SU-DHL-6 (cell line): Measurements from ENCODE around the gene GAN.

ENCODE experiments used
- H2AFZ ChIP-seq: fragments of 200-600 bp; sonication (generic); 2 replicates; pipeline ENCODE4 v1.6.1; 2014; ENCODE audit warnings: low read depth, mild to moderate bottlenecking, moderate library complexity, mixed read lengths, antibody characterized with exemption, low read length; ENCODE audit not compliant: severe bottlenecking
- H3F3A ChIP-seq: fragments of 200-600 bp; shearing (Covaris generic); 2 replicates; pipeline ENCODE4 v1.6.0; 2016; ENCODE audit warnings: antibody characterized with exemption, mild to moderate bottlenecking; ENCODE audit not compliant: insufficient read depth
- H3K27ac ChIP-seq: fragments of 200-600 bp; sonication (generic); 2 replicates; pipeline ENCODE4 v1.5.1; 2016; ENCODE audit warnings: low read depth, mild to moderate bottlenecking, low read length, moderate library complexity, mixed read lengths
- H3K27me3 ChIP-seq: fragments of 200-600 bp; sonication (generic), shearing (Covaris generic); 2 replicates; pipeline ENCODE4 v1.6.0; 2014; ENCODE audit warnings: mild to moderate bottlenecking, low read length
- H3K36me3 ChIP-seq: fragments of 200-600 bp; sonication (generic); 2 replicates; pipeline ENCODE4 v1.6.1; 2014; ENCODE audit warnings: mild to moderate bottlenecking, low read length, mixed read lengths
- H3K4me2 ChIP-seq: fragments of 300-600, 200-600 bp; shearing (Covaris generic), sonication (generic); 2 replicates; pipeline ENCODE4 v1.6.0; 2014; ENCODE audit warnings: low read length, low read depth, mild to moderate bottlenecking; ENCODE audit not compliant: poor library complexity, severe bottlenecking
- H3K4me3 ChIP-seq: fragments of 200-600 bp; sonication (generic); 2 replicates; pipeline ENCODE4 v1.5.1; 2014; ENCODE audit warnings: antibody characterized with exemption, low read length, mild to moderate bottlenecking, mixed read lengths; ENCODE audit not compliant: insufficient read depth, poor library complexity, severe bottlenecking
- H3K79me2 ChIP-seq: fragments of 200-600 bp; sonication (generic); 2 replicates; pipeline ENCODE4 v1.6.1; 2014; ENCODE audit warnings: mild to moderate bottlenecking, low read length, moderate library complexity; ENCODE audit not compliant: insufficient read depth
- H3K9ac ChIP-seq: fragments of 200-600 bp; sonication (generic); 2 replicates; pipeline ENCODE4 v1.7.0; 2014; ENCODE audit warnings: mild to moderate bottlenecking, low read length
- H3K9me2 ChIP-seq: fragments of 200-600 bp; sonication (generic); replicated peaks from 2 replicates; pipeline ENCODE4 v1.6.1; 2014; ENCODE audit warnings: low read length; ENCODE audit not compliant: insufficient read depth
- H3K9me3 ChIP-seq: fragments of 200-600 bp; sonication (generic); 2 replicates; pipeline ENCODE4 v1.6.1; 2014; ENCODE audit warnings: low read length, mixed read lengths; ENCODE audit not compliant: insufficient read depth
- H4K20me1 ChIP-seq: fragments of 200-600 bp; sonication (generic); 2 replicates; pipeline ENCODE4 v1.6.1; 2014; ENCODE audit warnings: low read depth, mild to moderate bottlenecking, antibody characterized with exemption, low read length, moderate library complexity, mixed read lengths
- EZH2phosphoT487 ChIP-seq: fragments of 200-600 bp; sonication (generic), shearing (Covaris generic); conservative IDR thresholded peaks from 2 replicates; pipeline ENCODE4 v1.6.1; 2018; ENCODE audit warnings: mild to moderate bottlenecking, antibody characterized with exemption, low read length, moderate library complexity, mixed read lengths
- TF ChIP-seq, protein P1 (sequence below): fragments of 200-600 bp; sonication (generic); IDR thresholded peaks from one replicate; pipeline ENCODE4 v1.5.1; 2017; ENCODE audit warnings: antibody characterized with exemption, mild to moderate bottlenecking, low read length, moderate library complexity; ENCODE audit not compliant: insufficient read depth, poor library complexity, severe bottlenecking

Gene GAN

DNA sequence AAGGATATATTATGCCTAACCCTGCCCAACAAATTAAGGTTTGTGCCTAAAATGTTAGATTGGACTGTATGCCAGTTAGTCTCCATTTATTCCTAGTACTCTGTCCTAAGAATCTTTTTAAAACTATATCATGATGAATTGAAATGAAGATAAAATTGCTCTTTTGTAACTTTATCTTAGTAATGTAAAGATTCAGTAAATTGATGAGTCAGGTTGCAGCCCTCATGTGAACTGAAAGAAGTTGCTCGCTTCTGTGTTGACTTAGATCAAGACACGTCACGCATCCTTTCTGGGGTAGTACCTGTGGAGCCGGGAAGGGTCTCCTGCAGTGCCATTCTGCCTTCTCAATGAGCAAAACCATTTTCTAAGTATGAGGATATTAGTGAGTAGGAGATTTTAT lies 63.3 kb downstream of the GAN start:
- TF ChIP-seq, protein P1, sequence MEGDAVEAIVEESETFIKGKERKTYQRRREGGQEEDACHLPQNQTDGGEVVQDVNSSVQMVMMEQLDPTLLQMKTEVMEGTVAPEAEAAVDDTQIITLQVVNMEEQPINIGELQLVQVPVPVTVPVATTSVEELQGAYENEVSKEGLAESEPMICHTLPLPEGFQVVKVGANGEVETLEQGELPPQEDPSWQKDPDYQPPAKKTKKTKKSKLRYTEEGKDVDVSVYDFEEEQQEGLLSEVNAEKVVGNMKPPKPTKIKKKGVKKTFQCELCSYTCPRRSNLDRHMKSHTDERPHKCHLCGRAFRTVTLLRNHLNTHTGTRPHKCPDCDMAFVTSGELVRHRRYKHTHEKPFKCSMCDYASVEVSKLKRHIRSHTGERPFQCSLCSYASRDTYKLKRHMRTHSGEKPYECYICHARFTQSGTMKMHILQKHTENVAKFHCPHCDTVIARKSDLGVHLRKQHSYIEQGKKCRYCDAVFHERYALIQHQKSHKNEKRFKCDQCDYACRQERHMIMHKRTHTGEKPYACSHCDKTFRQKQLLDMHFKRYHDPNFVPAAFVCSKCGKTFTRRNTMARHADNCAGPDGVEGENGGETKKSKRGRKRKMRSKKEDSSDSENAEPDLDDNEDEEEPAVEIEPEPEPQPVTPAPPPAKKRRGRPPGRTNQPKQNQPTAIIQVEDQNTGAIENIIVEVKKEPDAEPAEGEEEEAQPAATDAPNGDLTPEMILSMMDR: no peak
- no peak for TF ChIP-seq EZH2phosphoT487
- no peak overlapping the region for H2AFZ ChIP-seq
- H3K27ac ChIP-seq: no peak overlapping the region

DNA sequence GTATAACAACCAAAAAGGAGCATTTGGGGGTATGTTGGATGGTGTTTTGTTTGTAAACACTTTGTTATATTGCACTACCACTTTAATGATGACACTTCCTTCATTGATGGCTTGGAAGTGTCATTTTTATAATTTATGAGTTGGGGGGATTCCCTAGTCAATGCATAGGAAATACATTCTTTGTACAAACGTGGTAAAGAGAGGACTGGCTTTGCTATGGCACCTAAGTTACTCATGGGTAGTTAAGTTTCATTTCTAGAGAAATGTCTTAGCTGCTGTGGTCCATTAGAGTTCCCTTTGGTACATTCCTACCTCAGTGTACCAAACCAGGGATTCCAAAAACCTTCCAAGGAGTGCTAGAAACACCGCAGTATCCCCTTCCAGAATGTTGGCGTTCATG lies 66.2 kb downstream of the GAN start:
- H3K4me2 ChIP-seq: no peak overlapping the region
- no peak overlapping the region for H3K27ac ChIP-seq
- no peaks in the 10 kb centered on the region for H3K36me3 ChIP-seq
- no peaks in the 10 kb centered on the region for H3K27me3 ChIP-seq
- H3K9me3 ChIP-seq: no peaks in the 10 kb centered on the region
- H2AFZ ChIP-seq: no peak overlapping the region
- no peaks in the 10 kb centered on the region for H3F3A ChIP-seq
- no peaks in the 10 kb centered on the region for H4K20me1 ChIP-seq
- H3K9ac ChIP-seq: no peak overlapping the region
- no peaks in the 10 kb centered on the region for H3K9me2 ChIP-seq
- TF ChIP-seq, protein P1: no peak
- TF ChIP-seq EZH2phosphoT487: no peak
- H3K4me3 ChIP-seq: no peak overlapping the region
- H3K79me2 ChIP-seq: no peaks in the 10 kb centered on the region

More for the DNA sequence above, 63.3 kb downstream of the GAN start:
- Histone ChIP-seq H3K36me3 (no peaks in the 10 kb centered on the region), H3K9ac (no peak overlapping the region), H3F3A (no peaks in the 10 kb centered on the region), H4K20me1 (no peaks in the 10 kb centered on the region), H3K27me3 (no peaks in the 10 kb centered on the region), H3K9me3 (no peaks in the 10 kb centered on the region), H3K9me2 (no peaks in the 10 kb centered on the region), H3K4me3 (no peak overlapping the region), H3K4me2 (no peak overlapping the region), H3K79me2 (no peaks in the 10 kb centered on the region)

DNA sequence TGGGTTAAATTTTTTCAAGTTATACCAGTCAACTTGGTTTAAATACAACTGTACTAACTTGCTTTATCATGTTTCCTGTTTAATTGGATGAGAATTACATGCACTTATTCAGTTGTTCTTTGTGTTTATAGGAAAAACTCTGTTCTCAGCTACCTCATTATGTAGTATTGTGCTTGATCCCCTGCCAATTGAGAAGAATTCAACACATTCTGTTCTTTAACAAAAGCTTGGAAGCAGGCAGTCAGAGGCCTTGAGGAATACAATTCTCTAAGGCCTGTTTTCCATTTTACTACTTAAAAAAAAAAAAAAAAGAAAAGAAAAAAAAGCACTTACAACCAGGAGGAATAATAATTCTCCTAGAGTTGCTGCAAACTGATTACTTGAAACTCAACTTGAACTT lies 69.2 kb downstream of the GAN start:
- no peaks in the 10 kb centered on the region for H3F3A ChIP-seq
- TF ChIP-seq, protein P1: no peak
- no peak for TF ChIP-seq EZH2phosphoT487
- H3K9me2 ChIP-seq: no peaks in the 10 kb centered on the region
- H3K9me3 ChIP-seq: no peaks in the 10 kb centered on the region
- H3K4me3 ChIP-seq: no peak overlapping the region
- no peak overlapping the region for H2AFZ ChIP-seq
- no peak overlapping the region for H3K27ac ChIP-seq
- no peaks in the 10 kb centered on the region for H4K20me1 ChIP-seq
- no peaks in the 10 kb centered on the region for H3K27me3 ChIP-seq
- H3K36me3 ChIP-seq: no peaks in the 10 kb centered on the region
- no peaks in the 10 kb centered on the region for H3K79me2 ChIP-seq
- no peak overlapping the region for H3K4me2 ChIP-seq
- H3K9ac ChIP-seq: no peak overlapping the region
